ENCODE results near the gene CDK9.

DNA sequence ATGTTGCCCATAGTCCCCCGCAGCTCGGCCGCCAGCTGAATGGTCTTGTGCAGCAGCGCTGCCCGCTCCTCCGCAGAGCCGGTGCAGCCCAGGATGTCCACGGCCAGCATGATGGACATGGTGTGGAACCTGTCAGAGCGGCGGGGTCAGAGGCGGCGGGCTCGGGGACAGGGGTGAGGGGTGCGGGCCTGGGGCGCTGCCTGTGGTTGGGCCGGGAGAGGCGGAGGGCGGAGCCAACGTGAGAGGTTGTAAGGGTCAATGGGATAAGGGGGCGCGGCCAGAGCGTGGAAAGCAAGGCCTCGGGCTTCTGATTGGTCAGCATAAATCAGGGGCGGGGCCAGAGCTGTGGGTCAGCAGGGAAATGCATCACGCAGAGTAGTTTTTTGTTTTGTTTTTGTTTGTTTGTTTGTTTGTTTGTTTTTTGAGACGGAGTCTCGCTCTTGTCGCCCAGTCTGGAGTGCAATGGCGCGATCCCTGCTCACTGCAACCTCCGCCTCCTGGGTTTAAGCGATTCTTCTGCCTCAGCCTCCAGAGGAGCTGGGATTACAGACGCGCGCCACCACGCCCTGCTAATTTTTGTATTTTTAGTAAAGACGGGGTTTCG, 43.9 kb upstream of the CDK9 start:
- TF ChIP-seq, protein P1, sequence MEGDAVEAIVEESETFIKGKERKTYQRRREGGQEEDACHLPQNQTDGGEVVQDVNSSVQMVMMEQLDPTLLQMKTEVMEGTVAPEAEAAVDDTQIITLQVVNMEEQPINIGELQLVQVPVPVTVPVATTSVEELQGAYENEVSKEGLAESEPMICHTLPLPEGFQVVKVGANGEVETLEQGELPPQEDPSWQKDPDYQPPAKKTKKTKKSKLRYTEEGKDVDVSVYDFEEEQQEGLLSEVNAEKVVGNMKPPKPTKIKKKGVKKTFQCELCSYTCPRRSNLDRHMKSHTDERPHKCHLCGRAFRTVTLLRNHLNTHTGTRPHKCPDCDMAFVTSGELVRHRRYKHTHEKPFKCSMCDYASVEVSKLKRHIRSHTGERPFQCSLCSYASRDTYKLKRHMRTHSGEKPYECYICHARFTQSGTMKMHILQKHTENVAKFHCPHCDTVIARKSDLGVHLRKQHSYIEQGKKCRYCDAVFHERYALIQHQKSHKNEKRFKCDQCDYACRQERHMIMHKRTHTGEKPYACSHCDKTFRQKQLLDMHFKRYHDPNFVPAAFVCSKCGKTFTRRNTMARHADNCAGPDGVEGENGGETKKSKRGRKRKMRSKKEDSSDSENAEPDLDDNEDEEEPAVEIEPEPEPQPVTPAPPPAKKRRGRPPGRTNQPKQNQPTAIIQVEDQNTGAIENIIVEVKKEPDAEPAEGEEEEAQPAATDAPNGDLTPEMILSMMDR (IDR thresholded peaks at IDR 0.05) = no peak
- TF ChIP-seq POLR2AphosphoS5 (IDR thresholded peaks at IDR 0.05; ENCODE audit: low read depth, low read length) = no peak
- TF ChIP-seq, protein P2, sequence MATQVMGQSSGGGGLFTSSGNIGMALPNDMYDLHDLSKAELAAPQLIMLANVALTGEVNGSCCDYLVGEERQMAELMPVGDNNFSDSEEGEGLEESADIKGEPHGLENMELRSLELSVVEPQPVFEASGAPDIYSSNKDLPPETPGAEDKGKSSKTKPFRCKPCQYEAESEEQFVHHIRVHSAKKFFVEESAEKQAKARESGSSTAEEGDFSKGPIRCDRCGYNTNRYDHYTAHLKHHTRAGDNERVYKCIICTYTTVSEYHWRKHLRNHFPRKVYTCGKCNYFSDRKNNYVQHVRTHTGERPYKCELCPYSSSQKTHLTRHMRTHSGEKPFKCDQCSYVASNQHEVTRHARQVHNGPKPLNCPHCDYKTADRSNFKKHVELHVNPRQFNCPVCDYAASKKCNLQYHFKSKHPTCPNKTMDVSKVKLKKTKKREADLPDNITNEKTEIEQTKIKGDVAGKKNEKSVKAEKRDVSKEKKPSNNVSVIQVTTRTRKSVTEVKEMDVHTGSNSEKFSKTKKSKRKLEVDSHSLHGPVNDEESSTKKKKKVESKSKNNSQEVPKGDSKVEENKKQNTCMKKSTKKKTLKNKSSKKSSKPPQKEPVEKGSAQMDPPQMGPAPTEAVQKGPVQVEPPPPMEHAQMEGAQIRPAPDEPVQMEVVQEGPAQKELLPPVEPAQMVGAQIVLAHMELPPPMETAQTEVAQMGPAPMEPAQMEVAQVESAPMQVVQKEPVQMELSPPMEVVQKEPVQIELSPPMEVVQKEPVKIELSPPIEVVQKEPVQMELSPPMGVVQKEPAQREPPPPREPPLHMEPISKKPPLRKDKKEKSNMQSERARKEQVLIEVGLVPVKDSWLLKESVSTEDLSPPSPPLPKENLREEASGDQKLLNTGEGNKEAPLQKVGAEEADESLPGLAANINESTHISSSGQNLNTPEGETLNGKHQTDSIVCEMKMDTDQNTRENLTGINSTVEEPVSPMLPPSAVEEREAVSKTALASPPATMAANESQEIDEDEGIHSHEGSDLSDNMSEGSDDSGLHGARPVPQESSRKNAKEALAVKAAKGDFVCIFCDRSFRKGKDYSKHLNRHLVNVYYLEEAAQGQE (IDR thresholded peaks at IDR 0.05; ENCODE audit: insufficient read depth in 1 of 2, low read depth in 2 of 2, low read length in 1 of 2) = no peak
